GM19452 (cell line): ENCODE measurements around the gene YAP1.
"Not testable (repeated sequence)": the region's sequence is repeated elsewhere in the genome, so short reads cannot be mapped to it uniquely, and the experiment has no call there.

Experiments used
- ATAC-seq: cut with Tn5 transposase; IDR thresholded peaks from one replicate; pipeline ENCODE4 v1.9.1; 2021; ENCODE audit not compliant: unreplicated experiment

The YAP1 gene

DNA sequence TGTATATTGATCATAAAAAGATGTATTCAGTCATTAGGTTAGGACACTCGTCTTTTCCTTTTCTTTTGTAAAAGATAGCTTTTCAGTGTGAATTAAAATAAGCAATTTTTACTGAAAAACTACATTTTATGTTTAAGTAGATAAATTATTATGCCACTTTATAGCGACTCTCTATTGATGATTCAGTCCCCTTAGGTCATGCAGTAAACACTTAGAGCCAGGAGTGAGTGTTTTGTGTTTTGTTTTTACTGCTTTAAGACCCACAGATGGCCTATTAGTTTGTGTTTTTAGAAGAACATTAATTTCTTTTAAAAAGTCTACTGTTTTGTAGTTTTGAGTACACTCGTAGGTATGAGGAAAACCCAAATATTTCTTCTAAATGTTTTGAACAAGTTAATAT lies 86.6 kb downstream of the YAP1 start:
- ATAC-seq = no peak

DNA sequence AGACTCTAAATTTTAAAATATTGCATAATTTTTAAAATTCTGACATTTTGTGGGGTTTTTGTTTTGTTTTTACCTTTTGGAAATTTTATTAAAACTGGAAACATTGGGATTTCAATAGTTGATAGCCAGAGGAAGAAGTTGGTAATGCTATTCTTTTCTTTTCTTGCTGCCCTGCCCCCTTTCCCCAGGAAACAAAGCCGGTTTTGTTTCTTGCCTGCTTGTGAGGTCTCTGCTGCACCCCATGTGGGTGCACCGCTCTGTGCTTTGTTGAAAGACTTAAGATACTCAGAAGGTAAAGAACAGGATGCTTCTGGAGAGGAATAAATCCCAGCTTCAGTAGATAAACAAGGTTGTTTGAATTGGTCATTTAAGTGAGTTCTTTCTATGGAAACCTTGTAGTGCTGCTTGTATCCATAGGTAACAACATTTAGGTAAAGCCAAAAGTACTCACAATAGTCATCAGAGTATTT lies 87.5 kb downstream of the YAP1 start:
- no peak for ATAC-seq

DNA sequence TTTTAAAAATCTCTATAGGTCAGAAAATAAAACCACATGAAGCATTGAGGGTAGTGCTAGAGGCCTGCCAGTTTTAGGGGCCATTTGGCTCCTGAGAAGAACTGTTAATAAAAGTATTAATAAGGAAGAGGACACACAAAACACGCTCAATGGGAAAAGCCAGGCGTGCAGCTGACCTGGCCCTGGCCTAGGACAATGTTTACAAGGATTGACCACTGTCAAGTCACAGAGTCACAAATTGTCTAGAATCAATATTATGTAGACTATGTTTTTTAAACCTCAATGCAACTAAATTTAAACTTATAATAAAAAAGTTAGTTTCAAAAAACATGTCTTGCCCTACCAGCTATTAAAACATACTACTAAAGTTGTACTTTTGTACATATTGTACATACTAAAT lies 89.4 kb downstream of the YAP1 start:
- no peak for ATAC-seq

DNA sequence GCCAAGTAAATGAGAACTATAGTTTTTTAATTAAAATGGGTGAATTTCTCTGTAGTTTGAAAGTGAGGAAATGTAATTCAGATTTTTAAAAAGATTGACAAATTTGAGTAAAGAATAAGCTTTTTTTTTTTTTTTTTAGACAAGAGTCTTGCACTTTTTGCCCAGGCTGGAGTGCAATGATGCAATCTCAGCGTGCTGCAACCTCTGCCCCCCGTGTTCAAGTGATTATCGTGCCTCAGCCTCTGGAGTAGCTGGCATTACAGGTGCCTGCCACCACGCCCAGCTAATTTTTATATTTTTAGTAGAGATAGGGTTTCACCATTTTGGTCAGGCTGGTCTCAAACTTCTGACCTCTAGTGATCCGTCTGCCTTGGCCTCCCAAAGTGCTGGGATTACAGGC lies 90.1 kb downstream of the YAP1 start:
- ATAC-seq = not testable (repeated sequence)

DNA sequence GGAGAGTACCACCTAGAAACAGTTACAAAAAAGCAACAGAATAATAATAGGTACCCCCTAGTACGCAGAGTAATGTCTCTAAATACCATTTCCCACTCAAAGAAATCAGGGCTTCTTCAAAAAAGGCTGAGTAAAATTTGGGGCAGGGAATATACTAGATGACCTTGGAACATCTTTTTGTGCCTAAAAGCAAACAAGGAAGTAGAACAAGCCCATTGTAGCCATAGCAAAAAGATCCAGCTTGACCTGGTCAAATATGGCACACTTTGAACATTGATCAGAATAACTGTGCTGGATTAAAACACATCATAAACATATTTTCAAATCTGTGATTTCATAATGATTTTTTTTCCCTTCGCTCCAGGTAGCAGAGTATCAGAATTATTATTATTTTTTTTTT lies 91.5 kb downstream of the YAP1 start:
- no peak for ATAC-seq

DNA sequence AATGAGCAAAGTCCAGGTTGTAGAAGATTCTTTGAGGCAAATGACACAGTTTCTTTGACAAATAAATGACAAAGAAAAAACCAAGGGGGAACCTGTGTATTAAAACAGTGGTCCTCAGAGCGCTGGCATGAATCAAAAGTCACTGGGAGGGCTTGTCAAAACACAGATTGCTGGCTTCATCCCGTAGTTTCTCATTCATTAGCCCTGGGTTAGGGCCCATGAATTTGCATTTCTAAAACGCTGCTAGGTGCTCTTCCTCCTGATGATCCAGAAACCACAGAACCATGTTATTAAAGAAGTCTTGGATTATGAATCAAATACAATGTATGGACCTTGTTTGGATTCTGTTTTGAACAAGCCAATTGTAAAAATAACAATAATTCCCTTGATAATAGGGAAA lies 92.7 kb downstream of the YAP1 start:
- no peak for ATAC-seq

DNA sequence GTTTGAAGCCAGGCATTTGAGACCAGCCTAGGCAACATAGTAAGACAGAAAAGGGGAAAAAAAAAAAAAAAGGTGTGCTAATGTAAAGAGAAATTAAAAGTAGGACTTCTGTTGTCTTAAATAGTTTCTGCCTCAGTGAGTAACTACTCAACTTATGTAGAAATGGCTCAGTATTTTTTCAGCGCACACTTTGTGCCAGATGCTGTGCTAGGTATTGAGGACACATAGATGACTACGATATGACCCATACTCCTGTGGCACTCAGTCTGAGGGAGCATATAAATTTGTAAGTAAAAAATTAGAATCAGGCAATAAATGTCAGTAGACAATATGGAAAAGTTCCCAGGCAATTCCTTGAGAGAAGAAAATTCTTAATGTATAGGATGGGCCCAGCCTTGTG lies 93.9 kb downstream of the YAP1 start:
- no peak for ATAC-seq

DNA sequence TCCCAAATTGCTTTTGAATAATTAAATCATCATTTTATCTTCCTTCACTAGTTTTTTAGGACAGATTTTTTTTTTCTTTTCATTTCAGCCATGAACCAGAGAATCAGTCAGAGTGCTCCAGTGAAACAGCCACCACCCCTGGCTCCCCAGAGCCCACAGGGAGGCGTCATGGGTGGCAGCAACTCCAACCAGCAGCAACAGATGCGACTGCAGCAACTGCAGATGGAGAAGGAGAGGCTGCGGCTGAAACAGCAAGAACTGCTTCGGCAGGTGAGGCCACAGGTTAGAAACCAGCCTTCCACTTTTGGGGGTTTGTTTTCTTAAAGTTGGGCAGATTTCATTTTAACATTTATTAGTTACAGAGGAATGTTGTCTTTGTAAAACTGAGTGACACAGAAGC lies 95.6 kb downstream of the YAP1 start:
- no peak for ATAC-seq

DNA sequence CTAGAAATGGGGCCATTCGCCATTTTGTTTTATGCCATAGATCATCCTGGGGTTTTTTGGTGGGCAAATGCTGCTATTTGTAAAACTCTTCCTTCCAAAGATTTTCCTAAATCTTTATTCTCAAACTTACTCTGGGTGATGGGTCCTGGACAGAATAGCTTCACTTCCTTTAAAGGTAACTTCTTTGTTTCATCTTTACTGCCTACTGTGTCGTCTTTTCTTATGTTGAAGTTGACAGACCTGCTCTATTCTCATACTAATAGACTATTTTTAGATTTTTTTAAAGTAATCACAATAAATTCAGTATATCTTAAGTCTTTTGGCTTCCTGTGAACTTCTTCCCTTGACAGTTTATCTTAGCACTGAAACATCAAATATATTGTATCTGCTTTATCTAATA lies 98.6 kb downstream of the YAP1 start:
- no peak for ATAC-seq

DNA sequence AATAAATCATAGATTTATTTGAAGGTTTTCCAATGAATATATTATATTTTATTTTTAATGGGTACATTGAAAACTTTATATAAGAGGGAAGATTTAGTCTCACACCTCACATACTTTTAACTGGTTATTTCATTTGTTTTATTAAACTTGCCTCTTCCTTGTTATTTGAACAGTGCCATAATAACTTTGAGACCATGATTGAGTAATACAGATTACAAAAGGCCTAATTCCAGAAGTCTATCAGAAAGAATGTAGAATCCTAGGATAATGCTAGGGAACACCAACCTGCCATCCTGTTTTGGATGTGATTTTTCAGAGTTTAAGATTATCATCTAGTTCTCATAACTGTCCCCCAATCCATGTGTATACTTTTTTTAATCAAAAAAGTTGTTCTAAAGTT lies 104.4 kb downstream of the YAP1 start:
- no peak for ATAC-seq

DNA sequence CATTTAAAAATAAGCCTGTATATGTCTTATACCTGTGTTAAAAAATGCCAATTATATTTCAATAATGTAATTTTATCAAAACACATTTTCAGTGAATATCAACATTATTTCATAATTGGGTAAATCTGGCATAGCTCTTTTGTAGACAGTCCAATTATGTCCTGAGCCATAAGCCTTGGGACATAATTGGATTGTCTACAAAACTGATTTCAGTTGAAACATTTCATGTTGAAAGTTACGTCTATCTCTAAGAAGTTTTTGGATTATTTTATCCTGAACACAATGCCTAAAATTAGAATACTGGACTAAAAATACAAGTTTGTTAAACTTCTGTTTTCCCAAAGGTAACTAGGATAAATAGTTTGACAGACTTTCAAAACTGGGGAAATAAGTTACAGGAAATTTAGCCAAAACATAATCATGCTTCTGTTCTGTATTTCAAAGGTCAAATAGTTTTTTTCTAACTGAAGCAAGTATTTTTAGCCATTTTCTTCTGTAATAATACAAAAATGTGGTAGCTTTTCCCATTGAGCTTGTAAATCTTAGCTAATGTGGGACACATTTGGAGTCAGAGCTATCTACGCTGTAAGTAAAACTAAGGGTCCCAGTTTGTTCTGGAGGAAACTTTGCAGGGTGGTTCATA lies 106.3 kb downstream of the YAP1 start:
- ATAC-seq = no peak

DNA sequence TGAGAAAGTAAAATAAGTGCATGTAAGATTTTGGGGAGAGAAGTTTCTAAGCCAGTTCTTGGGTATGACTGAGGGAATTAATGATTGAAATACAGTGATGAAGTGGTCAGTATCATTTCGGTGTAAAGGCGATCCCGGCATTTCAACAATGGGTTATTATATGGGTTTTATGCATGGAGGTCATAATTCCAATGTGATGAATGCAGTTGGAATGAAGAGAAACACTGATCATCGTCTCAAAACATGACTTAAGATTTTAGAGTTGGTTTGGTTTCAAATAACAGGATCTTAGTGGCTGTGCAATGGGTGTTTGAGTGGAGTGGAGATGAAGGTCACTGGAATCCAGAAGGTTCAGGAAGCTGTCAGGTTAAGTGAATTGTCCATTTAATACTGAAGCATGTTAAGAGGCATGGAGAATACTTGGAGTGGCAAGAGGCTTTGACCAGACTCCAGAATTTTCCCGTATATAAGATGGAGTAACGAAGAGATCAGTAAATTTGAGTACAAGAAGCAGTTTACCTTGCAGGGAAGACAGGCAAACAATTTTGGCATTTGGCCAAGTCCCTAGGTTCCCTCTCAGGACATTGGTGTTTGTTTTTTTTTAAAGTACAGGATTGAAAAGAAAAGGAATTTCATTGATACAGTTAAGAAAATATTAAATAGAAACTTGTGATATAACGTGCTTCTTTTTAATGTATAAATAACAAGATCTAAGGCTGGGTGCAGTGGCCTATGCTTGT lies 110.7 kb downstream of the YAP1 start:
- no peak for ATAC-seq

DNA sequence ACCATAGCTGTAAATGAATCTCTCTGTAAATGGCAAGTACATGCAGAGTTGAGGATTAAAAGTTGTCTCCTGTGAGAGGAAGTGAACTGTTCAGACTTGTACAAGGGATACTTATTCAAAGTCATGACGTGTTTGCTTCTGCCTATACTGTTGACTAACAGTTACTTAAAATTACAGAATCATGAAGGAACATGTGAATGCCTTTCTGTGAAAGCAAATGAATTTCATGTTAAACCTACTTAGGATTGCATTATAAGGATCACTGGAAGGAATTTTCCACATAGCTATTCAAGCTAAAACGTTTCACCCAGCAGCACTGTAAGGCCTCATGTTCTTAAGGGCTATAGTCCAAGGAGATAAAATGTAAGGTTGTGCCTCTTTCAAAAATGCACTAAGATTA lies 113.6 kb downstream of the YAP1 start:
- no peak for ATAC-seq

DNA sequence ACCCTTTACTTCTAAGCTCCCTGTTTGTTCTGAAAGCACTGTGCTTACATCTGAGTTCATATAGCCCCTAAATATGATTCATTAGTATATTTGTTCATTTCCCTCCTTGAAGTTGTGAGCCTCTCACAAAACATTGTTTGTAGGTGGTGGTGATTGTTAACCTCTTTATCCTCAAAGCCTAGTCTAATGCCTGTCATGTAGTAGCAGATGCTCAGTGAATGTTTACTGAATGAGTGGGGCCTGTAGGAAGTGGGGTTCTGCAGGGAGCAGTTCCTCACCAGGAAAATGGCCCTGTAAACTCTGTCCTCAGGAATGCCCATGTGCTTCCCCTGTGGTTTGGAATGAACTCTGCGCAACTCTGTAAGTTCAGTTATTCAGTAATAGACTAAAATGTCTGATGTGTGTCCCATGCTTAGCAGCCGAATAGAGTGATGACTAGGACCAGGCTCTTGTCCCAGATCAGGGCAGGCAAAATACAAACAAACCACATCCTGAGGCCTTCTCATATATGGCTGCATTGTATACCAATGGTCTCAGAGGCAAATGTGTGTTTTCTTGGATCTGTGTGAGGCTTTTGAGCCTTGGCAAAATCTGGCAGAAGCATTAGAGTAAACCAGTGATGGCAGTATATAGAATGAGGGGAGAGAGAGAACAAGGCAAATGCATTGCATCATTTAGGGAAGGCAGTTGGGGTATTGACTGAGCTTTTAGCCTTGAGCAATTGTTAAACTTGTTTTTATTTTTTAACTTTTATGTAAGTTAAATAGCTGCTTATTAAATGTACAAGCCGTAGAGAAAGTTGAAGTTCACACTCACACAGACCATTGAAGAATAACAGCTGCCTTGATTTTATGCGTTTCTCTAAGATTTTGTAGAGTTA lies 115.7 kb downstream of the YAP1 start:
- no peak for ATAC-seq

DNA sequence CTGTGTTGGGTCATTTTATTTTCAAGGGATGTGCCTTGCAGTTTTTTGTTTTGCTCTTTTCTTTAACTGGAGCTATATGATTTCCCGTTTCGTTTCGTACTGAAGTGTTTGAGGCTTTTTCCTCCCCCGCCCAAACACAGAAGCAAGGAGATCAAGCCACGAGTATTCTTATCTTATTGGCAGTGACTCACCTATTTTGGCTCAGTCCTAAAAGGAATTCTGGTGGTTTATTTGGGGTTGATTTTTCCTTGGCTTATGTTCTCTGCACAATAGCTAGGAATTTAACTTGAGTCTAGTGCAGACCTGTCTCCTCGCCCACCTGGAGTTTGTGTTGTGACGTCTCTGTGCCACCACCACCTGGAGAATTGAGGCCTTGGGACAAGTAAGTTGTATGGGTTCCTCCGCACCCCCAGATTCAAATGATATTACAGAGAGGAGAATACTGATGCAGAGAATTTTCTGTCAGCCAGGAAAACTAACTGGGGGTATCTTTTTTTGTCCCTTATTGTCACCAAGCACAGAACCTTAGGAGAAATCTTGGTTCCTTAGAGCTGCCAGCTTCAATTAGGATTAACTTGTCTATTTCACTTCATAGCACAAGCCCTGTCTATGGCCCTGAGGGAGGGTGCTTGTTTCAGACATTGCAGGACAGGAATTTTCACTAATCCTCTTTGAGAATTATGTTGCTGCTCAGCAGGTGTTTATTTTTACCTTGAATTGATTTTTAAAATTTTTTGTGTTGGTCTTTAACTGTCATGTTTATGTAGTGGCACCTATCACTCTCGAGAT lies 116.6 kb downstream of the YAP1 start:
- no peak for ATAC-seq

DNA sequence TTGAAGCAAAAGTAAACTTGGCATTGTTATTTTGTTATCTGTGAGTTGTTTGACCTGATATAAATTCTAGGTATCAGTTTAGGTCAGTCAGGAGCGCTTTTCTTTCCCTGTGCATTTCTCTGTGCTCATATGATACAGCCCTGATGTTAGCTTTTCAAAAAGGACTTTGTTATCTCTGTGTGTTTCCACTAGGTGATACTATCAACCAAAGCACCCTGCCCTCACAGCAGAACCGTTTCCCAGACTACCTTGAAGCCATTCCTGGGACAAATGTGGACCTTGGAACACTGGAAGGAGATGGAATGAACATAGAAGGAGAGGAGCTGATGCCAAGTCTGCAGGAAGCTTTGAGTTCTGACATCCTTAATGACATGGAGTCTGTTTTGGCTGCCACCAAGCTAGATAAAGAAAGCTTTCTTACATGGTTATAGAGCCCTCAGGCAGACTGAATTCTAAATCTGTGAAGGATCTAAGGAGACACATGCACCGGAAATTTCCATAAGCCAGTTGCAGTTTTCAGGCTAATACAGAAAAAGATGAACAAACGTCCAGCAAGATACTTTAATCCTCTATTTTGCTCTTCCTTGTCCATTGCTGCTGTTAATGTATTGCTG lies 119.4 kb downstream of the YAP1 start:
- no peak for ATAC-seq

DNA sequence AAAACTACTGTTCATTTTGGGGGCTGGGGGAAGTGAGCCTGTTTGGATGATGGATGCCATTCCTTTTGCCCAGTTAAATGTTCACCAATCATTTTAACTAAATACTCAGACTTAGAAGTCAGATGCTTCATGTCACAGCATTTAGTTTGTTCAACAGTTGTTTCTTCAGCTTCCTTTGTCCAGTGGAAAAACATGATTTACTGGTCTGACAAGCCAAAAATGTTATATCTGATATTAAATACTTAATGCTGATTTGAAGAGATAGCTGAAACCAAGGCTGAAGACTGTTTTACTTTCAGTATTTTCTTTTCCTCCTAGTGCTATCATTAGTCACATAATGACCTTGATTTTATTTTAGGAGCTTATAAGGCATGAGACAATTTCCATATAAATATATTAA lies 119.9 kb downstream of the YAP1 start:
- ATAC-seq = no peak

DNA sequence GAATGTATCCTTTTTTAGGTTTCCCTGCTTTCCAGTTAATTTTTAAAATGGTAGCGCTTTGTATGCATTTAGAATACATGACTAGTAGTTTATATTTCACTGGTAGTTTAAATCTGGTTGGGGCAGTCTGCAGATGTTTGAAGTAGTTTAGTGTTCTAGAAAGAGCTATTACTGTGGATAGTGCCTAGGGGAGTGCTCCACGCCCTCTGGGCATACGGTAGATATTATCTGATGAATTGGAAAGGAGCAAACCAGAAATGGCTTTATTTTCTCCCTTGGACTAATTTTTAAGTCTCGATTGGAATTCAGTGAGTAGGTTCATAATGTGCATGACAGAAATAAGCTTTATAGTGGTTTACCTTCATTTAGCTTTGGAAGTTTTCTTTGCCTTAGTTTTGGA lies 120.7 kb downstream of the YAP1 start:
- ATAC-seq = no peak

DNA sequence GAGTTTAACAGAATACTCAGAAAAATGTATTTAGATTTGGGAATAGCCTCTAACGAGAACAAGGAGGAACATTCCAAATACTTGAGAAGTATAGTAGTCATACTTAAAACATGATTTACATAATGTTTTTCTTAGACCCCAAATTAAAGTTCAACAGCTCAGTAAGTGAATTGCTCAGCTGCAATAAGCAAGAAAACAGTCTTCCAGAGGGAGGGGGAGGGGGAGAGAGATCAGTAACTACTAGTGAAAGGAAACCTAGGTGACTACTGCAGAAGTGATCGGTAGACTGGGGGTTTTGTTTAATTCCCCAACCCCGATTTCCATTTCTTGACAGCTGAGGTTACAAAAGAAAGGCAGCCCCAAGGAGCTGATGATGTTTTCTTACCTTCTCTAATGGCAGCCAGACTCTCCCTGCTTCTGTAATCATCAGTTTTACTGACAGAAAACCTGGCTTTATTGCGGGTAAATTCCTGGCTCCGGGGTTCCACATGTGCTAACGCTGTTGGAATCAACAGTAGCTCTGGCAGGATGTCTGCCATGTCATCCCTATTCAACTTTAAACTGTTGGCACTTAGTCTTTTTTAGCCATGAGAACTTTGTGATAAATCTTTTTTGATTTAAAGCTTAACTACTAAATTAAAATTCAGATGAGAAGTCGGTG lies 124.7 kb downstream of the YAP1 start:
- no peak for ATAC-seq

DNA sequence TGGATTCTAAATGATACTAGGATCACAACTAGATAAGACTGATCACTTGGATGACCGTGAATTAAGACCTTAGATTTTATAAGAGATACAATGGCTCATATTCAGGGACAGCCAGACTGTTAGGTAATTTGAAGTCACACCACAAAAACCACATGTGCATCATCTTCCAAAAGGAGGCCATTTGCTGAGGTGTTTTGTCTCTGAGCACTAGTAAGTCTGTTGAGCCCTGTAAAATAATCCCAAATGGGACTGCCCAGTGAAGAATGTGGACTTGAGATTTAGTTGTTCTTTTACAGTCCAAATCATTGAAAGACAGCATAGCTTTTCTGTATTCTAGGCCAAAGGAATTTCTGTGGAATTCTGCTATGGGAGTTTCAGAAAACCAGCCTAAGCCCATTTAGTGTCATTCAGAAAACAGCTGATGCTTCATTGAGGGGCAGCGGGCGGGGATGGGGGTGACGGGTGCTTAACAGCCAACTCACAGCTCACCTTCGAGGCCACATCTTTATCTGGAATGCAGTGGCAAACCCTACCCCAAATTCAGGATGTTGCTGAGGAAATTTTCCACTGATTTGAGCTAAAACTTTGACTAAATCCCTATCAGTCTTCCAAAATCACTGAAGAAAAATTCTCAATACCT lies 127.0 kb downstream of the YAP1 start:
- ATAC-seq = no peak
